Measurements from ENCODE around the gene CHRNA9. TPM values are rescaled to one million over a fixed set of nuclear protein-coding genes. Genes with fewer than 3 reads are reported as not detected.

Gene CHRNA9
- polyA plus RNA-seq, 1 of the 3 experiments (the other 2 are of a cell fraction), result 0.05 TPM

DNA sequence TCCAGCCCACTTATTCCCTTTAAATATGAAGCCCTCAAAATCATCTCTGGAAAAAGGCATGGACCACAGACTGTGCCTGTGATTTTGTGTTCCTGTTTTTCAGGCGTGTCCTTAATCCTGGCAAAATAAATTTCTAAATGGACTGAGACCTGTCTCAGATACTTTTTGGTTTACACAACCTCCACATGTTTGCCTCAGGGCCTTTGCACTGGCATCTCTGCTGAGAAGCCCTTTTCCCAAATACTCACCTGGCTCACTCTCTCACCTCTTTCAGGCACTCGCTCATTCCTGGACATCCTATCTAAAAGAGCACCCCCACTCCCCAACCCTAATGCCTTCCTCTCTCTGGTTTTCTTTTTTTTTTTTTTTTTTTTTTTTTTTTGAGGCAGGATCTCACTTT, 40.5 kb downstream of the CHRNA9 start (continued):
- TF ChIP-seq TAF1 (IDR thresholded peaks at IDR 0.05; ENCODE audit: borderline replicate concordance, low read depth, low read length), result no peak
- no peak for TF ChIP-seq EP300 (IDR thresholded peaks at IDR 0.05; ENCODE audit: borderline replicate concordance in 1 of 2, low read depth in 1 of 2, low read length in 1 of 2)
- TF ChIP-seq SIN3A (IDR thresholded peaks at IDR 0.05; ENCODE audit: borderline replicate concordance, low read depth, low read length), result no peak
- TF ChIP-seq NRF1 (IDR thresholded peaks at IDR 0.05; ENCODE audit: low read depth, low read length), result no peak
- TF ChIP-seq ELF1 (IDR thresholded peaks at IDR 0.05), result no peak

DNA sequence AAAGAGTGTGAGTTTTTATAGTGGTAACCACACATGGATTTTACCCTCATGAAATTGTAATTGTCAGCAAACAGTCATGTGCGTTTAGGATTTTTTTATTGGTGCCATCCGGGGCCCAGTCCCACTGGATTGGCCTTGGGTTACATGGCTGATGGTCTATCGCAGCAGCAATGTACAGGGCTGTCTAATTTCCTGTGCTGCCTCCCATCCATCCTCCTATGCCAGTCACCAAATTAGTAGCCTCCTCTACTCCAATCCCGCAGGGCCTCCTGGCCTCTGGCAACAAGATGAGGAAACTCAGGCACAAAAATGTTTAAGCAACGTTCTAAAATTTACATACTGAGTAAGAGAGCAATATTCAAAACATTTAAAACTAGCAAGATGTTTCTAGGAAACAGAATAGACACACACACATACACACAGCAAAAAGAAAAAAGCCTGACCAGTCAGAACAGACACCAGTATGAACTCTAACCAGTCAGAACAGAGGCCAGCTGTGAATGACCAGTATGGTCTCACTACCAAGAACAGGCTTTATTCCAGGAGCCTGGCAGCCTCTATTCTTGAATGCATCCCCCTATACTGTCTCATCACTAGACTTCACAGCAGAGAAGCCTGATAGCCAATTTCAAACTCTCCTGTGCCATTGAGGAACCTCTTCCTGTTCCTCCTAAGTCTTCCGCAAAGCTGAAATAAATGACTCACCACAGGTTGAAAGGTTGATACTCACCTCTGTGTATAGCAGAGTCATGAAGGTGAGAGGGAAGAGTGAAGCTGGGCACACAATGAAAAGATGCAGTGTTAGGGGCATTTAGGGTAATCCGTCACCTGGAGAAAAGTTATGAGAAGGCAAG, 42.6 kb downstream of the CHRNA9 start:
- CTCF ChIA-PET, result no interaction called here
- POLR2A ChIA-PET, result no interaction called here

More for the DNA sequence above, 42.6 kb downstream of the CHRNA9 start:
- no peak overlapping the region for H3K4me2 ChIP-seq
- no peaks in the 10 kb centered on the region for H3K4me1 ChIP-seq (ENCODE audit: control insufficient read depth in 1 of 2, insufficient read depth in 2 of 2, low read depth in 1 of 2, low read length in 1 of 2)
- H3F3A ChIP-seq (replicated peaks; ENCODE audit: insufficient read depth), result no peaks in the 10 kb centered on the region
- H3K36me3 ChIP-seq (replicated peaks in 1 of 2; ENCODE audit: control insufficient read depth in 1 of 2, insufficient read depth in 2 of 2, low read length in 1 of 2), result no peaks in the 10 kb centered on the region
- H2AFZ ChIP-seq (ENCODE audit: low read depth), result no peak overlapping the region
- H3K27ac ChIP-seq (ENCODE audit: low read depth in 2 of 2, low read length in 1 of 2), result no peak overlapping the region
- H4K20me1 ChIP-seq (ENCODE audit: insufficient read depth), result no peaks in the 10 kb centered on the region
- WGBS (ENCODE audit: low lambda C conversion rate), result 69% methylated on average over 7 of the region's 7 CpGs
- H3K4me3 ChIP-seq (ENCODE audit: low read depth in 2 of 2, low read length in 1 of 2), result no peak overlapping the region
- DNase-seq, result no peak
- H3K9me2 ChIP-seq, result no peaks in the 10 kb centered on the region
- H3K9ac ChIP-seq, result no peak overlapping the region
- no peaks in the 10 kb centered on the region for H3K9me3 ChIP-seq
- no peaks in the 10 kb centered on the region for H3K79me2 ChIP-seq (ENCODE audit: insufficient read depth)
- no peaks in the 10 kb centered on the region for H3K27me3 ChIP-seq (ENCODE audit: insufficient read depth)
- TF ChIP-seq, protein P1, sequence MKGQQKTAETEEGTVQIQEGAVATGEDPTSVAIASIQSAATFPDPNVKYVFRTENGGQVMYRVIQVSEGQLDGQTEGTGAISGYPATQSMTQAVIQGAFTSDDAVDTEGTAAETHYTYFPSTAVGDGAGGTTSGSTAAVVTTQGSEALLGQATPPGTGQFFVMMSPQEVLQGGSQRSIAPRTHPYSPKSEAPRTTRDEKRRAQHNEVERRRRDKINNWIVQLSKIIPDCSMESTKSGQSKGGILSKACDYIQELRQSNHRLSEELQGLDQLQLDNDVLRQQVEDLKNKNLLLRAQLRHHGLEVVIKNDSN (IDR thresholded peaks at IDR 0.05; ENCODE audit: borderline replicate concordance, low read depth), result no peak
- TF ChIP-seq, protein P2, sequence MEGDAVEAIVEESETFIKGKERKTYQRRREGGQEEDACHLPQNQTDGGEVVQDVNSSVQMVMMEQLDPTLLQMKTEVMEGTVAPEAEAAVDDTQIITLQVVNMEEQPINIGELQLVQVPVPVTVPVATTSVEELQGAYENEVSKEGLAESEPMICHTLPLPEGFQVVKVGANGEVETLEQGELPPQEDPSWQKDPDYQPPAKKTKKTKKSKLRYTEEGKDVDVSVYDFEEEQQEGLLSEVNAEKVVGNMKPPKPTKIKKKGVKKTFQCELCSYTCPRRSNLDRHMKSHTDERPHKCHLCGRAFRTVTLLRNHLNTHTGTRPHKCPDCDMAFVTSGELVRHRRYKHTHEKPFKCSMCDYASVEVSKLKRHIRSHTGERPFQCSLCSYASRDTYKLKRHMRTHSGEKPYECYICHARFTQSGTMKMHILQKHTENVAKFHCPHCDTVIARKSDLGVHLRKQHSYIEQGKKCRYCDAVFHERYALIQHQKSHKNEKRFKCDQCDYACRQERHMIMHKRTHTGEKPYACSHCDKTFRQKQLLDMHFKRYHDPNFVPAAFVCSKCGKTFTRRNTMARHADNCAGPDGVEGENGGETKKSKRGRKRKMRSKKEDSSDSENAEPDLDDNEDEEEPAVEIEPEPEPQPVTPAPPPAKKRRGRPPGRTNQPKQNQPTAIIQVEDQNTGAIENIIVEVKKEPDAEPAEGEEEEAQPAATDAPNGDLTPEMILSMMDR (IDR thresholded peaks at IDR 0.05), result no peak
- no peak for TF ChIP-seq MEF2A (IDR thresholded peaks at IDR 0.05; ENCODE audit: borderline replicate concordance, low read depth)
- no peak for TF ChIP-seq FOXM1 (IDR thresholded peaks at IDR 0.05; ENCODE audit: low read depth)
- TF ChIP-seq, protein P3, sequence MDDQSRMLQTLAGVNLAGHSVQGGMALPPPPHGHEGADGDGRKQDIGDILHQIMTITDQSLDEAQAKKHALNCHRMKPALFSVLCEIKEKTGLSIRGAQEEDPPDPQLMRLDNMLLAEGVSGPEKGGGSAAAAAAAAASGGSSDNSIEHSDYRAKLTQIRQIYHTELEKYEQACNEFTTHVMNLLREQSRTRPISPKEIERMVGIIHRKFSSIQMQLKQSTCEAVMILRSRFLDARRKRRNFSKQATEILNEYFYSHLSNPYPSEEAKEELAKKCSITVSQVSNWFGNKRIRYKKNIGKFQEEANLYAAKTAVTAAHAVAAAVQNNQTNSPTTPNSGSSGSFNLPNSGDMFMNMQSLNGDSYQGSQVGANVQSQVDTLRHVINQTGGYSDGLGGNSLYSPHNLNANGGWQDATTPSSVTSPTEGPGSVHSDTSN (IDR thresholded peaks at IDR 0.05), result no peak
- no peak for TF ChIP-seq NRF1 (IDR thresholded peaks at IDR 0.05; ENCODE audit: low read depth, low read length)
- no peak for TF ChIP-seq RFX5 (IDR thresholded peaks at IDR 0.05; ENCODE audit: low read length)
- TF ChIP-seq SMC3 (IDR thresholded peaks at IDR 0.05; ENCODE audit: low read depth, low read length), result no peak
- TF ChIP-seq, protein P4, sequence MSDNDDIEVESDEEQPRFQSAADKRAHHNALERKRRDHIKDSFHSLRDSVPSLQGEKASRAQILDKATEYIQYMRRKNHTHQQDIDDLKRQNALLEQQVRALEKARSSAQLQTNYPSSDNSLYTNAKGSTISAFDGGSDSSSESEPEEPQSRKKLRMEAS (IDR thresholded peaks at IDR 0.05; ENCODE audit: low read depth), result no peak
- TF ChIP-seq, protein P5, sequence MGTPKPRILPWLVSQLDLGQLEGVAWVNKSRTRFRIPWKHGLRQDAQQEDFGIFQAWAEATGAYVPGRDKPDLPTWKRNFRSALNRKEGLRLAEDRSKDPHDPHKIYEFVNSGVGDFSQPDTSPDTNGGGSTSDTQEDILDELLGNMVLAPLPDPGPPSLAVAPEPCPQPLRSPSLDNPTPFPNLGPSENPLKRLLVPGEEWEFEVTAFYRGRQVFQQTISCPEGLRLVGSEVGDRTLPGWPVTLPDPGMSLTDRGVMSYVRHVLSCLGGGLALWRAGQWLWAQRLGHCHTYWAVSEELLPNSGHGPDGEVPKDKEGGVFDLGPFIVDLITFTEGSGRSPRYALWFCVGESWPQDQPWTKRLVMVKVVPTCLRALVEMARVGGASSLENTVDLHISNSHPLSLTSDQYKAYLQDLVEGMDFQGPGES (IDR thresholded peaks at IDR 0.05; ENCODE audit: low read depth, low read length), result no peak
